Natural killer cell (primary cell): ENCODE data around the gene KCND2. TPM values are rescaled to one million over a fixed set of nuclear protein-coding genes. Genes with fewer than 3 reads are reported as not detected.

Experiments used
- ATAC-seq, 3 donors: fragments of 150-1000 bp in 2 of 3; fragments of 200-7000 bp in 1 of 3; cut with Tn5 transposase; 1 replicate in 1 of 3; 2 replicates in 2 of 3; pipeline ENCODE4 v1.10.0; 2021; ENCODE audit warnings: mild to moderate bottlenecking in 2 of 3, moderate library complexity in 2 of 3
- DNase-seq, 2 donors: peaks; one replicate each; pipeline versions ENCODE4 v3.0.0 to v3.0.0-alpha.2; 2013 to 2021; ENCODE audit warnings: mixed read lengths in 1 of 2
- H3K27ac ChIP-seq: one replicate; pipeline ENCODE4 v1.5.1; 2013; ENCODE audit warnings: mild to moderate bottlenecking, low read length
- H3K27me3 ChIP-seq: one replicate; pipeline ENCODE4 v1.6.1; 2013; ENCODE audit warnings: low read length; ENCODE audit not compliant: control insufficient read depth, insufficient read depth
- H3K36me3 ChIP-seq: one replicate; pipeline ENCODE4 v1.6.1; 2013; ENCODE audit warnings: low read length; ENCODE audit not compliant: control insufficient read depth, insufficient read depth
- H3K4me1 ChIP-seq: one replicate; pipeline ENCODE4 v1.6.1; 2013; ENCODE audit warnings: low read length; ENCODE audit not compliant: control insufficient read depth, insufficient read depth
- H3K4me3 ChIP-seq: one replicate; pipeline ENCODE4 v1.5.1; 2013; ENCODE audit warnings: low read length
- H3K9me3 ChIP-seq: one replicate; pipeline ENCODE4 v1.6.1; 2013; ENCODE audit warnings: low read length; ENCODE audit not compliant: control insufficient read depth, insufficient read depth
- H3K27ac Mint-ChIP-seq, 2 donors: one replicate each; pipeline ENCODE4 v1.8.0; 2022; ENCODE audit warnings: mild to moderate bottlenecking in 2 of 2, mixed read lengths in 2 of 2, moderate library complexity in 1 of 2
- H3K27me3 Mint-ChIP-seq, 2 donors: one replicate each; pipeline ENCODE4 v1.8.0; 2022; ENCODE audit warnings: low read depth in 2 of 2, mixed read lengths in 2 of 2
- H3K36me3 Mint-ChIP-seq: one replicate; pipeline ENCODE4 v1.8.0; 2022; ENCODE audit warnings: mixed read lengths
- H3K4me1 Mint-ChIP-seq, 2 donors: one replicate each; pipeline ENCODE4 v1.8.0; 2022; ENCODE audit warnings: mixed read lengths in 2 of 2
- H3K4me3 Mint-ChIP-seq: one replicate; pipeline ENCODE4 v1.8.0; 2022; ENCODE audit warnings: mild to moderate bottlenecking, moderate library complexity, mixed read lengths
- H3K9me3 Mint-ChIP-seq, 2 donors: one replicate each; pipeline ENCODE4 v1.8.0; 2022; ENCODE audit warnings: mixed read lengths in 2 of 2
- CTCF ChIP-seq: fragments of 200-600 bp; IDR thresholded peaks from one replicate; pipeline ENCODE4 v1.8.0; 2022; ENCODE audit warnings: antibody characterized with exemption
- WGBS: methylation state at CpG from one replicate; pipeline ENCODE4 v1.1.7; 2013; ENCODE audit warnings: missing lambda C conversion rate; ENCODE audit not compliant: insufficient coverage; 5-methylcytosine and 5-hydroxymethylcytosine counted together
- intact Hi-C: fragments of 100-400 bp; cut with micrococcal nuclease; formaldehyde crosslinking; loops from one replicate; pipeline ENCODE4 v1.14.2; 2022
- total RNA-seq, 4 donors: library from RNA; stranded (reverse); fragments of 120-200 nt in 1 of 4; gene quantifications; one replicate each; pipeline versions ENCODE4 v1.2.3 to v1.2.4, GENCODE V29; 2013 to 2022

Gene KCND2
- total RNA-seq, 3 donors from 2014 or later (not counting 1 experiment from before 2014, with no cell fraction given) = not detected

DNA sequence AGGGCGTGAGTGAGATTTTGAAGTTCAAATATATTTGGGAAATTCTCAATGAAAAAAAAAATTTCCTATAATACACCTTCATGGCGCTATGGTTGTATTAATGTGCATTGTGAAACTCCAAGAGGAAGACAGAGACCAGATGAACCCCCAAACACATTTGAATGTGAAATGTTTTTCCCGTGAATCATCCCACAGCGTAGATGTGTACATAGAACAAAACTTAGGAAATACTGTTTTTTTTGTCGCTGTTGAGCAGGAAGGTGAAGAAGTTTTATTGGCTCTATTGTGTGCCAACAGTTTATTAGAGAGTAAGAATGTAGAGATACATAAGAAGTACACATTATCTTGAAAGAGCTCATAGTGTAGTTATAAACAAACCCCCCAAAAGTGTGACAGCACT, 134.0 kb downstream of the KCND2 start:
- H3K27me3 ChIP-seq = no peaks in the 10 kb centered on the region
- 95% methylated on average over 4 of the region's 5 CpGs for WGBS

GRCh38 chr7:120412139-120413050, 139.4 kb downstream of the KCND2 start:
- H3K36me3 ChIP-seq = no peaks in the 10 kb centered on the region
- H3K4me1 Mint-ChIP-seq = no peaks in the 10 kb centered on the region
- intact Hi-C loops = no loop called here

More for the DNA sequence above, 134.0 kb downstream of the KCND2 start:
- H3K4me1 Mint-ChIP-seq = no peaks in the 10 kb centered on the region
- H3K4me1 ChIP-seq = no peaks in the 10 kb centered on the region
- no peak overlapping the region for H3K27ac ChIP-seq
- no peaks in the 10 kb centered on the region for H3K9me3 ChIP-seq
- ATAC-seq (no peak), DNase-seq (no peak)
- H3K4me3 Mint-ChIP-seq = no peak overlapping the region
- no peak for TF ChIP-seq CTCF
- no peak overlapping the region for H3K4me3 ChIP-seq
- H3K36me3 Mint-ChIP-seq = no peaks in the 10 kb centered on the region
- no peak overlapping the region for H3K27ac Mint-ChIP-seq
- H3K27me3 Mint-ChIP-seq = no peaks in the 10 kb centered on the region
- no peaks in the 10 kb centered on the region for H3K36me3 ChIP-seq
- intact Hi-C loops = no loop called here
- H3K9me3 Mint-ChIP-seq = peaks cover 4 to 6% of the 10 kb centered on the region in 2 donors

DNA sequence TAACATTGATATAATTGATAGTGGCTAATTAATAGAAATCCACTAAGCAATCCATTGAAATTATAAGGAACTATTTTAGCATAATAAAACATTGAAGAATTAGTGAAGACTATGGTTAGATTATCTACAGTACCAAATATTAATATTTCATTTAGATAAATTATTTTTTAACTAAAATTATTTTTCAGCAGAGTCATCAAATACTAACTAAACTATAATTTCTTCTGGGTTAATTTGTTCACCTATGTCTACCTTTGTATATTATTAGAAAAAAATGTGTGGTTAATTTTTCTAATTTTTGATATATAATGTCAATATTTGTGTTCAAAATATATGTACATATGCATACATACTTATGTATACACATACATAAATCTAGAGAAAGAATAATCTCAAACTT, 140.2 kb downstream of the KCND2 start:
- Mint-ChIP-seq H3K9me3 (peaks cover 0 to 3% of the 10 kb centered on the region in 2 donors), H3K27me3 (no peaks in the 10 kb centered on the region), H3K27ac (no peak overlapping the region), H3K4me1 (no peaks in the 10 kb centered on the region), H3K4me3 (no peak overlapping the region), H3K36me3 (no peaks in the 10 kb centered on the region)
- DNase-seq (no peak), ATAC-seq (no peak)
- TF ChIP-seq CTCF = no peak
- Histone ChIP-seq H3K4me3 (no peak overlapping the region), H3K36me3 (no peaks in the 10 kb centered on the region), H3K4me1 (no peaks in the 10 kb centered on the region), H3K27me3 (no peaks in the 10 kb centered on the region), H3K9me3 (no peaks in the 10 kb centered on the region), H3K27ac (no peak overlapping the region)
- intact Hi-C loops = no loop called here

More at GRCh38 chr7:120412139-120413050, 139.4 kb downstream of the KCND2 start:
- WGBS = 57% methylated on average over 1 of the region's 2 CpGs
- H3K4me3 Mint-ChIP-seq = no peak overlapping the region
- no peak overlapping the region for H3K27ac ChIP-seq
- TF ChIP-seq CTCF = no peak
- no peaks in the 10 kb centered on the region for H3K9me3 ChIP-seq
- peaks cover 4 to 9% of the 10 kb centered on the region in 2 donors for H3K9me3 Mint-ChIP-seq
- ATAC-seq = no peak
- no peak overlapping the region for H3K4me3 ChIP-seq
- H3K27me3 Mint-ChIP-seq = no peaks in the 10 kb centered on the region
- DNase-seq = no peak
- H3K36me3 Mint-ChIP-seq = no peaks in the 10 kb centered on the region
- no peaks in the 10 kb centered on the region for H3K4me1 ChIP-seq
- no peak overlapping the region for H3K27ac Mint-ChIP-seq
- no peaks in the 10 kb centered on the region for H3K27me3 ChIP-seq
